Body of pancreas (tissue), 4 donors: ENCODE results near the gene PNMA8C. TPM values are rescaled to one million over a fixed set of nuclear protein-coding genes. Genes with fewer than 3 reads are reported as not detected.
"Not testable (repeated sequence)": the region's sequence is repeated elsewhere in the genome, so short reads cannot be mapped to it uniquely, and the experiment has no call there.

Source experiments
- ATAC-seq: fragments of 150-250 bp; one replicate; pipeline ENCODE4 v1.9.1; 2016
- DNase-seq, 4 donors: peaks; one replicate each; pipeline ENCODE4 v3.0.0-alpha.2; 2019
- H3K27ac ChIP-seq, 4 donors: fragments of 200-600 bp; sonication (generic); 1 replicate in 3 of 4; 2 replicates in 1 of 4; pipeline versions ENCODE4 v1.5.1 to v1.6.1; 2016 to 2019; ENCODE audit warnings: mild to moderate bottlenecking in 1 of 4, mixed read lengths in 1 of 4, moderate library complexity in 1 of 4
- H3K27me3 ChIP-seq, 2 donors: fragments of 200-600 bp; sonication (generic); one replicate each; pipeline ENCODE4 v1.6.0; 2016; ENCODE audit warnings: mild to moderate bottlenecking in 1 of 2
- H3K36me3 ChIP-seq, 2 donors: fragments of 200-600 bp; sonication (generic); replicated peaks in 1 of 2; 2 replicates each; pipeline ENCODE4 v1.5.1; 2016; ENCODE audit warnings: low read depth in 2 of 2; ENCODE audit not compliant: insufficient read depth in 1 of 2
- H3K4me1 ChIP-seq: fragments of 200-600 bp; sonication (generic); one replicate; pipeline ENCODE4 v1.6.0; 2016
- H3K4me3 ChIP-seq, 2 donors: fragments of 200-600 bp; sonication (generic); 1 replicate in 1 of 2; 2 replicates in 1 of 2; pipeline ENCODE4 v1.5.1; 2016 to 2019
- H3K9me3 ChIP-seq, 3 donors: fragments of 200-600 bp; sonication (generic); 1 replicate in 2 of 3; 2 replicates in 1 of 3; pipeline ENCODE4 v1.5.1; 2016
- CTCF ChIP-seq, 7 experiments: fragments of 450-650 bp in 4 of 7; fragments of 200-600 bp in 3 of 7; sonication (generic) in 3 of 7; IDR thresholded peaks; one replicate each; pipeline ENCODE4 v1.5.1; 2016 to 2019; ENCODE audit warnings: antibody characterized with exemption in 7 of 7
- POLR2A ChIP-seq, 3 donors: fragments of 450-650 bp; IDR thresholded peaks; one replicate each; pipeline ENCODE4 v1.6.1; 2016; ENCODE audit warnings: antibody characterized with exemption in 3 of 3, mild to moderate bottlenecking in 2 of 3
- WGBS, 2 donors: methylation state at CpG; one replicate each; pipeline ENCODE4 v1.1.5; 2017; 5-methylcytosine and 5-hydroxymethylcytosine counted together
- intact Hi-C: fragments of 100-400 bp; cut with DNase I; formaldehyde crosslinking; loops from one replicate; pipeline ENCODE4 v1.15.1; 2023
- total RNA-seq, 2 donors: library from RNA; depleted of rRNA; stranded (reverse); fragments of >200 nt; gene quantifications; one replicate each; pipeline ENCODE4 v1.1.0, GENCODE V29; 2016

The PNMA8C gene
- total RNA-seq, 2 donors from 2014 or later, result not detected

DNA sequence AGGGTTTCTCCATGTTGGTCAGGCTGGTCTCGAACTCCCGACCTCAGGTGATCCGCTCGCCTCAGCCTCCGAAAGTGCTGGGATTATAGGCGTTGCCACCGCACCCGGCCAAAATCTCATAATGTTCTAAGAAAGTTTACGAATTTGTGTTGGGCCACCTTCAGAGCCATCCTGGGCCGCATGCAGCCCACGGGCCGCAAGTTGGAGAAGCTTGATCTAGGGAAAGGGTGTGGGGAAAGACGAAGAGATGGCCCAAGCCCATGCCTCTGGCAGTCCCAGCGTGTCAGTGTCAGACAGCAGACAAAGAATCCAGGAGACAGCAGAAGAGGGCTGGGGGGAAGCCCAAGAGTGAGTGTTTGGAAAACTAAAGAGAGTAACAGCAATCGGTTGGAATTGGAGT, 17.3 kb upstream of the PNMA8C start:
- no peak for ATAC-seq
- Histone ChIP-seq H3K27ac (no peak overlapping the region), H3K9me3 (no peaks in the 10 kb centered on the region), H3K4me1 (peaks cover 32% of the 10 kb centered on the region), H3K27me3 (no peaks in the 10 kb centered on the region), H3K36me3 (no peaks in the 10 kb centered on the region), H3K4me3 (no peak overlapping the region)
- 80 to 89% methylated on average over 14 to 15 of the region's 15 CpGs for WGBS, 2 donors
- no peak for DNase-seq
- intact Hi-C loops, result no loop called here
- no peak for TF ChIP-seq CTCF (IDR thresholded peaks at IDR 0.05)
- no peak for TF ChIP-seq POLR2A (IDR thresholded peaks at IDR 0.05)

DNA sequence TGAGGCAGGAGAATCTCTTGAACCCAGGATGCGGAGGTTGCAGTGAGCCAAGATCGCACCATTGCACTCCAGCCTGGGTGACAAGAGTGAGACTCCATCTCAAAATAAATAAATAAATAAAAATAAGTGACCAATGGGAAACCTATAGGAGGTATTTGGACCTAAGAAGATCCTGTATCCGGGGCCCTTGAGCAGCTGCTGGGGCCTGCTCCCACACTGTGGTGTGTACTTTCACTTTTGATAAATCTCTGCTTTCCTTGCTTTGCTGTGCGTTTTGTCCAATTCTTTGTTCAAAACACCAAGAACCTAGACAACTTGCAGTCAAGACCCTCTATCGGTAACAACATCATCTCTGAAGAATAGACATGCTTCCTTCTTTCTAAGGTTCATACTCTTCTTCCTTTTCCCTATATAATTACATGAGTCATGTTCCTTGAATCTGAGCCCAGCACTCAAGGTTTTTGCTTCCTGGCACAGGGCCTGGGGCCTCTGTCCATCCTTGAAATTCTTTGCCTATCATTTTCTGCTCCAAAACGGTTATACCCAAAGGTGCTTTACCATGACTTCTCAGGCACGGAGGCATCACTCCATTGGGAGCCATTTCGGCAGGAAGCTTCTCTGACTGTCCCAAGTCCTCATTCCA, 14.2 kb upstream of the PNMA8C start:
- peak; percentile 52 to 73 (median 64) for DNase-seq
- ATAC-seq, result peak; percentile 82
- peak overlapping the region in 2 of 4 donors; percentile 30 to 51 for H3K27ac ChIP-seq
- H3K9me3 ChIP-seq, result no peaks in the 10 kb centered on the region
- no peak for TF ChIP-seq POLR2A (IDR thresholded peaks at IDR 0.05)
- TF ChIP-seq CTCF (IDR thresholded peaks at IDR 0.05), result no peak
- H3K4me1 ChIP-seq, result peaks cover 28% of the 10 kb centered on the region
- no peaks in the 10 kb centered on the region for H3K27me3 ChIP-seq
- WGBS, 2 donors, result 46 to 49% methylated on average over 8 of the region's 8 CpGs
- no peak overlapping the region for H3K4me3 ChIP-seq
- intact Hi-C loops, result no loop called here
- H3K36me3 ChIP-seq, result no peaks in the 10 kb centered on the region

- Histone ChIP-seq H3K9me3 (no peaks in the 10 kb centered on the region), H3K4me3 (no peak overlapping the region), H3K27ac (peak overlapping the region in 3 of 4 donors; percentile 4 to 38 (median 23)), H3K27me3 (no peaks in the 10 kb centered on the region), H3K36me3 (no peaks in the 10 kb centered on the region), H3K4me1 (peaks cover 28% of the 10 kb centered on the region)
- DNase-seq (no peak), ATAC-seq (no peak)
- intact Hi-C loops, result no loop called here
- TF ChIP-seq POLR2A (IDR thresholded peaks at IDR 0.05), result no peak
- TF ChIP-seq CTCF (IDR thresholded peaks at IDR 0.05), result no peak
- 11 to 17% methylated on average over 1 of the region's 1 CpG for WGBS, 2 donors
These were observed 13.1 kb upstream of the PNMA8C start for GRCh38 chr19:46441866-46442265.

DNA sequence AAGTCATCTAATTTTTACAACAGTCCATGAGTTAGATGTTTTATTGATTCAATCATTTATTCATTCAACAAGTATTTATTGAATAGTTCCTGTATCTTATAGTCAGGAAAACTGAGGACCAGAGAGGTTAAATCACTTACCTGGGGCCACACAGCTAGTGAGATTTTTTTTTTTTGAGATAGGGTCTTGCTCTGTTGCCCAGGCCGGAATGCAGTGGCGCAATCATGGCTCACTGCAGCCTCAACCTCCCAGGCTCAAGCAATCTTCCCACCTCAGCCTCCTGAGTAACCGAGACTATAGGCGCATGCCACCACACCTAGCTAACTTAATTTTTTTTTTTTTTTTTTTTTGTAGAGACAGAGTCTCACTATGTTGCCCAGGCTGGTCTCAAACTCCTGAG, 7.0 kb upstream of the PNMA8C start:
- intact Hi-C loops, DNase-seq, H3K4me3 ChIP-seq, H3K27ac ChIP-seq, H3K36me3 ChIP-seq, ATAC-seq, H3K27me3 ChIP-seq, H3K4me1 ChIP-seq, H3K9me3 ChIP-seq: not testable (repeated sequence)
- 91 to 96% methylated on average over 4 of the region's 4 CpGs for WGBS, 2 donors

DNA sequence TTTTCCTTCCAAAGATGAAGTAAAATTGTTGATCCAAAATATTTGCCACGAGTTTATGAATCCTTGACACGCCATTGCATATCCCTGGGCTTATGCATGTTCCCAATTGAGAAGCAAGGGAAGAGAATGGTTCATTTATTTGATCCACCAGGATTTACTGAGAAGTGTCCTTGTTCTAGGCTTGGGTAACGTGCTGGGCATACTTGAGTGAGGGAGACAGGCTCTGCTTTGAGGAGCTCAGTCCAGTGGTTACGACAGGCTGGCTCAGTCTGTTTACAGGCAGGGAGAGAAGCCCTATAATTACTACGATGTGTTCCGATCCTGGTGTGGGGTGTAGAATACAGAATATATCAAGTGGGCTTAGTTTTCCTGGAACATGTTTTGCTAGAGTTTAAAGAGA, 6.3 kb upstream of the PNMA8C start:
- Histone ChIP-seq H3K27me3 (no peaks in the 10 kb centered on the region), H3K9me3 (no peaks in the 10 kb centered on the region), H3K4me3 (no peak overlapping the region), H3K36me3 (no peaks in the 10 kb centered on the region), H3K27ac (no peak overlapping the region), H3K4me1 (no peaks in the 10 kb centered on the region)
- intact Hi-C loops, result no loop called here
- 30 to 50% methylated on average over 6 of the region's 6 CpGs for WGBS, 2 donors
- no peak for TF ChIP-seq POLR2A (IDR thresholded peaks at IDR 0.05)
- TF ChIP-seq CTCF (IDR thresholded peaks at IDR 0.05), result no peak
- DNase-seq (no peak), ATAC-seq (no peak)

DNA sequence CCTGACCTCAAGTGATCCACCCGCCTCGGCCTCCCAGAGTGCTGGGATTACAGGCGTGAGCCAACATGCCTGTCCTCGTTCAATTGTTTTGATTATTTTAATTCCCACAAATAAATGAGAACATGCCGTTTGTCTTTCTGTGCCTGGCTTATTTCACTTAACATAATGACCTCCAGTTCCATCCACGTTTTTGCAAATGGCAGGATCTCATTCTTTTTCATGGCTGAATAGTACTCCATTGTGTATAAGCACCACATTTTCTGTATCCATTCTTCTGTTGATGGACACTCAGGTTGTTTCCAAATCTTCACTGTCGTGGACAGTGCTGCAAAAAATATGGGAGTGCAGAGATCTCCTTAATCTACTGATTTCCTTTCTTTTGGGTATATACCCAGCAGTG, 4.7 kb upstream of the PNMA8C start:
- H3K36me3 ChIP-seq, H3K4me1 ChIP-seq, DNase-seq, H3K4me3 ChIP-seq, H3K27me3 ChIP-seq, ATAC-seq, H3K9me3 ChIP-seq, intact Hi-C loops, H3K27ac ChIP-seq: not testable (repeated sequence)
- 59 to 69% methylated on average over 7 of the region's 7 CpGs for WGBS, 2 donors
